ENCODE results near the gene PIF1.
"Not testable (repeated sequence)": the region's sequence is repeated elsewhere in the genome, so short reads cannot be mapped to it uniquely, and the experiment has no call there.

PIF1 gene

DNA sequence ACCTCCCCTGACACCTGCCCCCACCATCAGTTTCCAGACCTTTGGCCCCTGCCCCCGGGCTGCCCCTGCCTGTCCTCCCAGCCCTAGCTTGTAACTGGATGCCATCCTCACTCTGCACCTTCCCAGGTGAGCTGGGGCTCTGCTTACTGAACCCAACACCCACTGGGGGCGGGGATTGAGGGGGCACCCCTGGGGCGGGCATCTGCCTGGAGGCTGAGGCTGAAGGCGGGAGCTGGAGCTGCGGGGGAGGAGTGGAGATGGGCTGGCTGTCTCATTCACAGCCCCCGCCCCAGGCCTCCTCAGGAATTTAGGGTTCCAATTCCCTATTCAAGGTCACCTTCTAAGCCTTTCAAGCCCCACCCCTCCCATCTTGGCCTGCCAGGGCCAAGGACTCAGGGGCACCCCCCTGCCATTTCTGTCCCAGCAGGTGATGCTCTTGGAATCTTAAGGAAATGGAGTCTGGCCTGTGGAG, 17.7 kb downstream of the PIF1 start:
- H3K27ac ChIP-seq (ENCODE audit: low read length), result peak overlapping the region; percentile 31
- peaks cover 0 to 26% of the 10 kb centered on the region in 2 donors for H3K4me1 ChIP-seq (ENCODE audit: control insufficient read depth in 1 of 2, insufficient read depth in 2 of 2, low read length in 2 of 2)
- no peaks in the 10 kb centered on the region for H3K9me3 ChIP-seq (ENCODE audit: control insufficient read depth in 1 of 2, low read length in 2 of 2)
- peak overlapping the region in 1 of 2 donors; percentile 32 for H3K4me3 ChIP-seq (ENCODE audit: low read depth in 1 of 2, low read length in 2 of 2)
- H3K36me3 ChIP-seq (ENCODE audit: control insufficient read depth in 1 of 2, insufficient read depth in 2 of 2, low read length in 2 of 2), result no peaks in the 10 kb centered on the region
- no peaks in the 10 kb centered on the region for H3K27me3 ChIP-seq (ENCODE audit: low read depth, low read length)

DNA sequence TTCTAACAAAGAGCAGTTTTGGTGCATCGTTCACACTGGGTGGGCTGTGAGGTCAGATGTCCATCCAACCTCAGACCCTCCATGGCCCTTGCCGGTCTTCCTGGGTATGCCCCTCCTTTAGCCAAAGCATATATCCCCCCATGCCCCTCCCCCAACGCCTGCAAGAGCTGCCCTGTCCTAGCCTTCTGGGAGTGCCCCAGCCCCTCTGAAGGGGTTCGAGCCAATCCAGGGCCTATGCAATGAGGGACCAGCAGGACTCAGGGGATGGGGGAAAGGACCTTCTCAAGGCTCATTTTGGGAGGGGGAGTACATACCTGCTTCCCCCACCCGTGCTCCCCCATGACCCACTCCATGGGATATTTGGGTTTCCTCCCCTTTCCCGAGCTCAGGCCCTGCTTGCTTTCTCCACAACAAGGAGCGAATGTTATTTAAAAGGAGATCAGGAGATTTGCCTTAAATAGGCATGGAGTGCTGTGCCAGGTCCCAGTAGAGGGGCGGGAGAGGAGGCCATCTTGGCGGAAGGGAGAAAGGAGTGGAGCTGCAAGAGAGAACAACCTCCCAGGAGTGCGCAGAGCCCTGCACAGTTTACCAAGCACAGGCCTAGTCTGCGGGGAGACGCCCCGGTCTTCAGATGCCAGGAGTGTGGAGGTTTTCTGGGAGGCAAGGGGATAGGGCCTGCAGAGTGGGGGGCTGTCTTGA, 18.2 kb downstream of the PIF1 start:
- Histone ChIP-seq H3K27ac (ENCODE audit: low read length) (peak overlapping the region; percentile 39), H3K27me3 (ENCODE audit: low read depth, low read length) (no peaks in the 10 kb centered on the region), H3K4me1 (ENCODE audit: control insufficient read depth in 1 of 2, insufficient read depth in 2 of 2, low read length in 2 of 2) (peaks cover 0 to 32% of the 10 kb centered on the region in 2 donors), H3K4me3 (ENCODE audit: low read depth in 1 of 2, low read length in 2 of 2) (peak overlapping the region in 1 of 2 donors; percentile 32), H3K9me3 (ENCODE audit: control insufficient read depth in 1 of 2, low read length in 2 of 2) (no peaks in the 10 kb centered on the region), H3K36me3 (ENCODE audit: control insufficient read depth in 1 of 2, insufficient read depth in 2 of 2, low read length in 2 of 2) (no peaks in the 10 kb centered on the region)

DNA sequence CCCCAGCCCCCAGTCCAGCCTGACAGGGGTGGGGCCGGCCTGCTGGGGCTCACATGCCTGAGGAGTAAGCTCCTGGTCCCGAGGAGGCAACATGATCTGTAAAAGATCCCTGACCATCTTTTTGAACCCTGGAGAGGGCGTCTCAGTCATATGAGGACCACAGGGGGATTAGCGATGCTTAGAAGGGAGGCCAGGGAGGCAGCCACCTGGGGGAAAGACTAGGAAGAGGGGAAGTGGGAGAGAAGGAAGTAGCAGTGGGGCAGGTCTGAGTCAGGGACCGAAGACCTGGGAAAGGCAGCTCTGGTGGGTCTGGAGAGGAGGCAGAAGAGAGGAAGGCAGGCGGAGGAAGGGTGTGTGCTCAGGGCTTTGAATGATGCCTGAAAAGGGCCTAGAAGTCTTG, 18.9 kb downstream of the PIF1 start:
- H3K36me3 ChIP-seq (ENCODE audit: control insufficient read depth in 1 of 2, insufficient read depth in 2 of 2, low read length in 2 of 2), result no peaks in the 10 kb centered on the region
- H3K9me3 ChIP-seq (ENCODE audit: control insufficient read depth in 1 of 2, low read length in 2 of 2), result no peaks in the 10 kb centered on the region
- no peak overlapping the region for H3K4me3 ChIP-seq (ENCODE audit: low read depth in 1 of 2, low read length in 2 of 2)
- H3K27ac ChIP-seq (ENCODE audit: low read length), result peak overlapping the region; percentile 39
- H3K27me3 ChIP-seq (ENCODE audit: low read depth, low read length), result no peaks in the 10 kb centered on the region
- H3K4me1 ChIP-seq (ENCODE audit: control insufficient read depth in 1 of 2, insufficient read depth in 2 of 2, low read length in 2 of 2), result peaks cover 0 to 35% of the 10 kb centered on the region in 2 donors

DNA sequence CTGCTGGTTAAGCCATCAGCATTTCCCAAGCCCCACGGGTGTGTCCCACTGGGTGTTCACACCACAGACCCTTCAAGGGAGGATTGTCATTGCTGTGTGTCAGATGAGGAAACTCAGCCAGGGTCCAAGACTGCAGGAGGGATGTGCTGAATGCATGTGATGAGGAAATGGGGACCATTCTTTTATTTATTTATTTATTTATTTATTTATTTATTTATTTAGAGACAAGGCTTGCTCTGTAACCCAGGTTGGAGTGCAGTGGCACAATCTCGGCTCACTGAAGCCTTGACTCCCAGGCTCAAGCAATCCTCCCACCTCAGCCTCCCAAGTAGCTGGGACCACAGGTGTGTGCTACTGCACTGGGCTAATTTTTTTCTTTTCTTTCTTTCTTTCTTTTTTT, 20.8 kb downstream of the PIF1 start:
- Histone ChIP-seq H3K4me3 (ENCODE audit: low read depth in 1 of 2, low read length in 2 of 2) (no peak overlapping the region), H3K36me3 (ENCODE audit: control insufficient read depth in 1 of 2, insufficient read depth in 2 of 2, low read length in 2 of 2) (no peaks in the 10 kb centered on the region), H3K27me3 (ENCODE audit: low read depth, low read length) (no peaks in the 10 kb centered on the region), H3K4me1 (ENCODE audit: control insufficient read depth in 1 of 2, insufficient read depth in 2 of 2, low read length in 2 of 2) (peaks cover 0 to 25% of the 10 kb centered on the region in 2 donors), H3K27ac (ENCODE audit: low read length) (no peak overlapping the region), H3K9me3 (ENCODE audit: control insufficient read depth in 1 of 2, low read length in 2 of 2) (no peaks in the 10 kb centered on the region)

DNA sequence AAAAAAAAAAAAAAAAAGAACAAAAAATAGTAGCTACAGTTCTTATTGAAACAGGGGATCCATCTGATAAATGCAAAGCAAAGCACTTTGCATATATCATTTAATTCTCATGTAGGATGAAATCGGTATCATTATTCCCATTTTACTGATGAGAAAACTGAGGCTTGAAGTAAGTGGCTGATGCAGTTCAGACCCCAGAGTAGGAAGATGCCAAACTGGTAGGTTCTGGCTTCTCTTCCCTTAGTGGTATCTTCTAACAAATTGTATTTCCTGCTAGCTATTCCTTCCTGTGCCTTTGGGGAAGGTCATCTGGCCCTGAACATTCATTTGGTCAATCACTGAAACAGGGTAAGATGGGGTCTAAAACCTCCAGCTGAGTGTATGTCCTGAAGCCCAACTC, 21.9 kb downstream of the PIF1 start:
- no peak overlapping the region for H3K4me3 ChIP-seq (ENCODE audit: low read depth in 1 of 2, low read length in 2 of 2)
- H3K4me1 ChIP-seq (ENCODE audit: control insufficient read depth in 1 of 2, insufficient read depth in 2 of 2, low read length in 2 of 2), result peaks cover 0 to 22% of the 10 kb centered on the region in 2 donors
- H3K27ac ChIP-seq (ENCODE audit: low read length), result no peak overlapping the region
- no peaks in the 10 kb centered on the region for H3K36me3 ChIP-seq (ENCODE audit: control insufficient read depth in 1 of 2, insufficient read depth in 2 of 2, low read length in 2 of 2)
- H3K9me3 ChIP-seq (ENCODE audit: control insufficient read depth in 1 of 2, low read length in 2 of 2), result no peaks in the 10 kb centered on the region
- H3K27me3 ChIP-seq (ENCODE audit: low read depth, low read length), result no peaks in the 10 kb centered on the region

DNA sequence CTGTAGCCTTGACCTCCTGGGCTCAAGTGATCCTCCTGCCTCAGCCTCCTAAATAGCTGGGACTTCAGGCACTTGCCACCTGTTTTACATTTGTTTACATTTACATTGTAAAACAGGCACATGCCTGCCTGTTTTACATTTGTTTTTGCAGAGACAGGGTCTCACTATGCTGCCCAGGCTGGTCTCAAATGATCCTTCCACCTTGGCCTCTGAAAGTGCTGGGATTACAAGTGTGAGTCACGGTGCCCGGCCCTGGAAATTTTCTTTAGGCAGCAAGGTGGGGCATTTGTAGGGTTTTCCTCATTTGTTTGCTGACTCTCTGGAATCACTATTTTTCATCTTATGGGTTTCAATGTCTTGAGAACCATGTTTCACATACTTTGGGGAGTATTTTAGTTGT, 25.0 kb downstream of the PIF1 start:
- H3K27me3 ChIP-seq (ENCODE audit: low read depth, low read length), result no peaks in the 10 kb centered on the region
- peaks cover 0 to 10% of the 10 kb centered on the region in 2 donors for H3K4me1 ChIP-seq (ENCODE audit: control insufficient read depth in 1 of 2, insufficient read depth in 2 of 2, low read length in 2 of 2)
- no peak overlapping the region for H3K27ac ChIP-seq (ENCODE audit: low read length)
- no peaks in the 10 kb centered on the region for H3K9me3 ChIP-seq (ENCODE audit: control insufficient read depth in 1 of 2, low read length in 2 of 2)
- H3K36me3 ChIP-seq (ENCODE audit: control insufficient read depth in 1 of 2, insufficient read depth in 2 of 2, low read length in 2 of 2), result no peaks in the 10 kb centered on the region
- H3K4me3 ChIP-seq (ENCODE audit: low read depth in 1 of 2, low read length in 2 of 2), result no peak overlapping the region

DNA sequence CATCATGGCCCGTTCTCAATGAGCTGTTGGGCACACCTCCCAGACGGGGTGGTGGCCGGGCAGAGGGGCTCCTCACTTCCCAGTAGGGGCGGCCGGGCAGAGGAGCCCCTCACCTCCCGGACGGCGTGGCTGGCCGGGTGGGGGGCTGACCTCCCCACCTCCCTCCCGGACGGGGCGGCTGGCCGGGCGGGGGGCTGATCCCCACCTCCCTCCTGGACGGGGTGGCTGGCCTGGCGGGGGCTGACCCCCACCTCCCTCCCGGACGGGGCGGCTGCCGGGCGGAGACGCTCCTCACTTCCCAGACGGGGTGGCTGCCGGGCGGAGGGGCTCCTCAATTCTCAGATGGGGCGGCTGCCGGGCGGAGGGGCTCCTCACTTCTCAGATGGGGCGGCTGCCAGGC, 26.5 kb downstream of the PIF1 start:
- not testable (repeated sequence) for H3K27me3 ChIP-seq (ENCODE audit: low read depth, low read length); H3K4me3 ChIP-seq (ENCODE audit: low read depth in 1 of 2, low read length in 2 of 2); H3K9me3 ChIP-seq (ENCODE audit: control insufficient read depth in 1 of 2, low read length in 2 of 2); H3K36me3 ChIP-seq (ENCODE audit: control insufficient read depth in 1 of 2, insufficient read depth in 2 of 2, low read length in 2 of 2); H3K4me1 ChIP-seq (ENCODE audit: control insufficient read depth in 1 of 2, insufficient read depth in 2 of 2, low read length in 2 of 2); H3K27ac ChIP-seq (ENCODE audit: low read length)

DNA sequence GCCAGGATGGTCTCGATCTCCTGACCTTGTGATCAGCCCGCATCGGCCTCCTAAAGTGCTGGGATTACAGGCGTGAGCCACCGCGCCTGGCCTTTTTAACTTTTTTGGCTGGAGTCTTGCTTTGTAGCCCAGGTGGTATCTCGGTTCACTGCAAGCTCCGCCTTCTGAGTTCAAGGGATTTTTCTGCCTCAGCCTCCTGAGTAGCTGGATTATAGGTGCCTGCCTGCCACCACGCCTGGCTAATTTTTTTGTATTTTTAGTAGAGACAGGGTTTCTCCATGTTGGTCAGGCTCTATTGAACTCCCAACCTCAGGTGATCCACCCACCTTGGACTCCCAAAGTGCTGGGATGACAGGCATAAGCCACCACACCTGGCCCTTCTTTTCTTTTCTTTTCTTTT, 29.5 kb downstream of the PIF1 start:
- not testable (repeated sequence) for H3K4me3 ChIP-seq (ENCODE audit: low read depth in 1 of 2, low read length in 2 of 2); H3K27me3 ChIP-seq (ENCODE audit: low read depth, low read length); H3K4me1 ChIP-seq (ENCODE audit: control insufficient read depth in 1 of 2, insufficient read depth in 2 of 2, low read length in 2 of 2); H3K36me3 ChIP-seq (ENCODE audit: control insufficient read depth in 1 of 2, insufficient read depth in 2 of 2, low read length in 2 of 2); H3K9me3 ChIP-seq (ENCODE audit: control insufficient read depth in 1 of 2, low read length in 2 of 2); H3K27ac ChIP-seq (ENCODE audit: low read length)

DNA sequence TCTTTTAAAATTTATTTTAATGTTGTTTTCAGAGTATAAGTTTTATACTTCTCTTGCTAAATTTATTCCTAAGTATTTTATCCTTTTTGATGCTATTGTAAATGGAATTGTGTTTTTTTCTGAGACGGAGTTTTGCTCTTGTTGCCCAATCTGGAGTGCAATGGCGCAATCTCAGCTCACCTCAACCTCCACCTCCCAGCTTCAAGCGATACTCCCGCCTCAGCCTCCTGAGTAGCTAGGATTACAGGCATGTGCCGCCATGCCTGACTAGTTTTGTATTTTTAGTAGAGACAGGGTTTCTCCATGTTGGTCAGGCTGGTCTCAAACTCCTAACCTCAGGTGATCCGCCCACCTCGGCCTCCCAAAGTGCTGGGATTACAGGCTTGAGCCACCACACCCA, 30.1 kb downstream of the PIF1 start:
- not testable (repeated sequence) for H3K27ac ChIP-seq (ENCODE audit: low read length); H3K9me3 ChIP-seq (ENCODE audit: control insufficient read depth in 1 of 2, low read length in 2 of 2); H3K36me3 ChIP-seq (ENCODE audit: control insufficient read depth in 1 of 2, insufficient read depth in 2 of 2, low read length in 2 of 2); H3K4me1 ChIP-seq (ENCODE audit: control insufficient read depth in 1 of 2, insufficient read depth in 2 of 2, low read length in 2 of 2); H3K4me3 ChIP-seq (ENCODE audit: low read depth in 1 of 2, low read length in 2 of 2); H3K27me3 ChIP-seq (ENCODE audit: low read depth, low read length)

DNA sequence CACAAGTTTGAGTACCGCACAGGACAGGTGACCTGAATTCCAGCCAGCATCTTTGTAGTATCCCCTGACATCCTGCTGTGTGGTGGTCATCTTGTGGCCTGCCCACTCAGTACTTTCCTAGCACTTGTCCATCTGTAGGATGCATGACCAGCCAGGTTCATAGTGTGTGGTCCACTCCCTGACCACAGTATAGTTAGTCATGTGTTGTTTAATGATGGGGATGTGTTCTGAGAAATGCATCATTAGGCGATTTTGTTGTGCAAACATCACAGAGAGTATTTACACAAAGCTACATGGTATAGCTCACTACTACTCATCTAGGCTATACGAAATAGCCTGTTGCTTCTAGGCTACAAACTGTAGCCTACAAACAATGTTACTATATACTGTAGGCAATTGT, 33.2 kb downstream of the PIF1 start:
- no peaks in the 10 kb centered on the region for H3K4me1 ChIP-seq (ENCODE audit: control insufficient read depth in 1 of 2, insufficient read depth in 2 of 2, low read length in 2 of 2)
- no peaks in the 10 kb centered on the region for H3K27me3 ChIP-seq (ENCODE audit: low read depth, low read length)
- H3K36me3 ChIP-seq (ENCODE audit: control insufficient read depth in 1 of 2, insufficient read depth in 2 of 2, low read length in 2 of 2), result no peaks in the 10 kb centered on the region

DNA sequence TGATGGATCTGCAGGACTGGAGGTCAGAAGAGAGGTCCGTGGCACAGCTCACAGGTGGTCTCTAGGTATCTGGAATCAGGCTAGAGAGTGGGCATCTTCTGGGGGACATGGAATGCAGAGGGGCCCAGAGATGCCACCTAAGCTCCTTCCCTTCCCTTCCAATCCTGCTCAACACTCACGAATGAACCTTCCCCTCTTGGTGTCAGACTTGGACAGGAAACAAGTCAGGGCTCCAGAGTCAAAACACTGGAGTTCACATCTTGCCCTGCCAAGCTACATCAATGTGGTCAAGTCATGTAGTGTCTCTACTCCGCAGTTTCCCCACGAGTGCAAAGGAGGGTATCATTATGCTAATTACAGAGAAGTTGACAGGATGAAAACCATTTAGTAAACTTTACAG, 34.0 kb downstream of the PIF1 start:
- Histone ChIP-seq H3K9me3 (ENCODE audit: control insufficient read depth in 1 of 2, low read length in 2 of 2) (no peaks in the 10 kb centered on the region), H3K36me3 (ENCODE audit: control insufficient read depth in 1 of 2, insufficient read depth in 2 of 2, low read length in 2 of 2) (no peaks in the 10 kb centered on the region), H3K27me3 (ENCODE audit: low read depth, low read length) (no peaks in the 10 kb centered on the region), H3K27ac (ENCODE audit: low read length) (no peak overlapping the region), H3K4me3 (ENCODE audit: low read depth in 1 of 2, low read length in 2 of 2) (no peak overlapping the region), H3K4me1 (ENCODE audit: control insufficient read depth in 1 of 2, insufficient read depth in 2 of 2, low read length in 2 of 2) (no peaks in the 10 kb centered on the region)

More for the DNA sequence above, 33.2 kb downstream of the PIF1 start:
- Histone ChIP-seq H3K27ac (ENCODE audit: low read length) (no peak overlapping the region), H3K9me3 (ENCODE audit: control insufficient read depth in 1 of 2, low read length in 2 of 2) (no peaks in the 10 kb centered on the region), H3K4me3 (ENCODE audit: low read depth in 1 of 2, low read length in 2 of 2) (no peak overlapping the region)

DNA sequence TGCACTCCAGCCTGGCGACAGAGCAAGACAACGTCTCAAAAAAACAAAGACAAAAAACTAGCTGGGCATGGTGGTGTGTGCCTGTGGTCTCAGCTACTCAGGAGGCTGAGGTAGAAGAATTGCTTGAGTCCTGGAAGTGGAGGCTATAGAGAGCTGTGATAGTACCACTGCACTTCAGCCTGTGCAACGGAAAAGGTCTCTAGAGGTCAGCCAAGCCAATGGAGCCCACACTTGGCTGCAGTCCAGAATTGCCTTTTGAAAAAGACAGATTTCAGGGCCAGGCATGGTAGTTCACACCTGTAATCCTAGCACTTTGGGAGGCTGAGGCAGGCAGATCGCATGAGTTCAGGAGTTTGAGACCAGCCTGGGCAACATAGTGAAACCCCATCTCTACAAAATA, 41.7 kb downstream of the PIF1 start:
- no peak overlapping the region for H3K27ac ChIP-seq (ENCODE audit: low read length)
- no peaks in the 10 kb centered on the region for H3K9me3 ChIP-seq (ENCODE audit: control insufficient read depth in 1 of 2, low read length in 2 of 2)
- no peak overlapping the region for H3K4me3 ChIP-seq (ENCODE audit: low read depth in 1 of 2, low read length in 2 of 2)
- no peaks in the 10 kb centered on the region for H3K27me3 ChIP-seq (ENCODE audit: low read depth, low read length)
- no peaks in the 10 kb centered on the region for H3K36me3 ChIP-seq (ENCODE audit: control insufficient read depth in 1 of 2, insufficient read depth in 2 of 2, low read length in 2 of 2)
- H3K4me1 ChIP-seq (ENCODE audit: control insufficient read depth in 1 of 2, insufficient read depth in 2 of 2, low read length in 2 of 2), result no peaks in the 10 kb centered on the region
